Measurements from ENCODE around the gene WDR74. TPM values are rescaled to one million over a fixed set of nuclear protein-coding genes. Genes with fewer than 3 reads are reported as not detected.

WDR74 gene
- total and polyA plus RNA-seq, 9 donors: 25.1 to 70.6 (median 53.3) TPM

- intact Hi-C loops (cut with DNase I): no loop called here
- Histone ChIP-seq H3K27me3 (no peaks in the 10 kb centered on the region), H3K36me3 (no peaks in the 10 kb centered on the region), H3K9me3 (no peaks in the 10 kb centered on the region), H3K4me3 (peak overlapping the region; percentile 83), H3K27ac (peak overlapping the region in 1 of 2 donors; percentile 43), H3K4me1 (ENCODE audit: insufficient read depth) (no peaks in the 10 kb centered on the region)
- no peak for TF ChIP-seq CTCF (IDR thresholded peaks at IDR 0.05)
- TF ChIP-seq EP300 (IDR thresholded peaks at IDR 0.05): no peak
- TF ChIP-seq POLR2A (IDR thresholded peaks at IDR 0.05): no peak
- DNase-seq: peak in 2 of 5 donors; percentile 31 to 52
- 26 to 29% (median 28%) methylated on average over 11 of the region's 11 CpGs for WGBS, 3 donors
These were observed 47.2 kb downstream of the WDR74 start for GRCh38 chr11:62792202-62792575.

GRCh38 chr11:62791501-62792201 is 47.7 kb downstream of the WDR74 start, which contains the start of gene TMEM223:
TSS of gene TMEM223 (minus strand) at chr11:62792006. CDS start at chr11:62791994, 12 bp downstream.
- Histone ChIP-seq H3K36me3 (no peaks in the 10 kb centered on the region), H3K4me3 (peak within 1 kb of the TSS; percentile 83), H3K27ac (peak within 1 kb of the TSS in 1 of 2 donors; percentile 47), H3K9me3 (no peaks in the 10 kb centered on the region), H3K4me1 (ENCODE audit: insufficient read depth) (no peaks in the 10 kb centered on the region), H3K27me3 (no peaks in the 10 kb centered on the region)
- peak in 1 of 3 donors; percentile 17 for TF ChIP-seq CTCF (IDR thresholded peaks at IDR 0.05)
- no peak for TF ChIP-seq EP300 (IDR thresholded peaks at IDR 0.05)
- peak; percentile 80 to 91 (median 86) for DNase-seq
- intact Hi-C loops (cut with DNase I): loop anchor here in 1 of 4 donors (2.0 kb wide), 1 partner anchor 69 kb away; no protein-coding TSS in a partner anchor
- WGBS, 3 donors: 0 to 1% (median 0%) methylated on average over 51 to 58 of the region's 58 CpGs

GRCh38 chr11:62789576-62789975 is 49.8 kb downstream of the WDR74 start:
- DNase-seq: no peak
- Histone ChIP-seq H3K4me1 (ENCODE audit: insufficient read depth) (no peaks in the 10 kb centered on the region), H3K36me3 (no peaks in the 10 kb centered on the region), H3K4me3 (no peak overlapping the region), H3K9me3 (no peaks in the 10 kb centered on the region), H3K27me3 (no peaks in the 10 kb centered on the region), H3K27ac (no peak overlapping the region)
- 34 to 48% (median 36%) methylated on average over 3 of the region's 3 CpGs for WGBS, 3 donors
- intact Hi-C loops (cut with DNase I): loop anchor here in 2 of 4 donors (5.0 kb wide), 2 partner anchors 43 to 73 kb away; partner anchors contain the start of genes STX5 (in 1 of the 2) and TEX54 (in 1 of the 2)
- TF ChIP-seq POLR2A (IDR thresholded peaks at IDR 0.05) (no peak), CTCF (IDR thresholded peaks at IDR 0.05) (no peak), EP300 (IDR thresholded peaks at IDR 0.05) (no peak)

GRCh38 chr11:62788991-62789390 is 50.4 kb downstream of the WDR74 start:
- WGBS, 3 donors: 58 to 63% (median 62%) methylated on average over 5 of the region's 5 CpGs
- Histone ChIP-seq H3K27ac (no peak overlapping the region), H3K4me1 (ENCODE audit: insufficient read depth) (no peaks in the 10 kb centered on the region), H3K27me3 (no peaks in the 10 kb centered on the region), H3K9me3 (no peaks in the 10 kb centered on the region), H3K36me3 (no peaks in the 10 kb centered on the region), H3K4me3 (no peak overlapping the region)
- DNase-seq: no peak
- intact Hi-C loops (cut with DNase I): loop anchor here in 2 of 4 donors (5.0 kb wide), 2 partner anchors 43 to 73 kb away; partner anchors contain the start of genes STX5 (in 1 of the 2) and TEX54 (in 1 of the 2)
- TF ChIP-seq CTCF (IDR thresholded peaks at IDR 0.05) (no peak), EP300 (IDR thresholded peaks at IDR 0.05) (no peak), POLR2A (IDR thresholded peaks at IDR 0.05) (no peak)

All from ovary (tissue), 9 donors.